HepG2 (cell line): Measurements from ENCODE around the gene SHTN1. TPM values are rescaled to one million over a fixed set of nuclear protein-coding genes. Genes with fewer than 3 reads are reported as not detected.

Experiments
- ATAC-seq: fragments of 200-7000 bp; cut with Tn5 transposase; 3 replicates; pipeline ENCODE4 v1.9.1; 2020; ENCODE audit warnings: mild to moderate bottlenecking, moderate library complexity
- BruUV-seq: library from RNA; stranded (reverse); fragments of 400-500 nt; replicated peaks from 2 replicates; lab custom pipeline; 2021; lab: Mats Ljungman, UMichigan
- CTCF ChIA-PET: fragments of 300-600 bp; formaldehyde crosslinking; extraction: SDS; loops from one replicate; lab custom pipeline; 2021; ENCODE audit warnings: low total read pairs, inconsistent platforms, low intra/inter-chr PET ratio; lab: Yijun Ruan, JAX
- POLR2A ChIA-PET: fragments of 350-600 bp; sonication (Branson Sonifier 250); formaldehyde crosslinking; loops from one replicate; lab custom pipeline; 2020; ENCODE audit warnings: antibody characterized with exemption, inconsistent platforms; lab: Yijun Ruan, JAX
- DNase-seq: peaks from one replicate; pipeline ENCODE4 v3.0.0-alpha.2; 2015; ENCODE audit warnings: low spot score
- FAIRE-seq: peaks from 3 replicates; lab custom pipeline; 2011; peaks lifted over from hg19 to GRCh38; lab: Jason Lieb, UNC
- H2AFZ ChIP-seq: one replicate; pipeline ENCODE4 v1.6.1; 2011; ENCODE audit warnings: low read length, inconsistent platforms
- H3K27ac ChIP-seq: fragments of 300-600 bp; 3 replicates; pipeline ENCODE4 v1.8.0; 2011; ENCODE audit warnings: mixed run types, mild to moderate bottlenecking, mixed read lengths, low read length, inconsistent platforms; ENCODE audit not compliant: insufficient read depth; ENCODE audit errors: extremely low read length
- H3K27me3 ChIP-seq, 2 experiments: fragments of 200-600 bp in 1 of 2; 2 replicates in 1 of 2; 3 replicates in 1 of 2; pipeline versions ENCODE4 v1.6.0 to v1.8.0; 2011; ENCODE audit warnings: low read length in 2 of 2, mild to moderate bottlenecking in 2 of 2, moderate library complexity in 2 of 2, inconsistent platforms in 1 of 2; ENCODE audit not compliant: insufficient read depth in 2 of 2, control insufficient read depth in 1 of 2
- H3K36me3 ChIP-seq, 2 experiments: fragments of 200-600 bp in 1 of 2; replicated peaks in 1 of 2; 2 replicates in 1 of 2; 3 replicates in 1 of 2; pipeline versions ENCODE4 v1.5.1 to v1.8.0; 2011; ENCODE audit warnings: low read length in 2 of 2, inconsistent platforms in 1 of 2; ENCODE audit not compliant: insufficient read depth in 2 of 2, control insufficient read depth in 1 of 2
- H3K4me1 ChIP-seq: 2 replicates; pipeline ENCODE4 v1.5.1; 2012; ENCODE audit warnings: low read length, inconsistent platforms; ENCODE audit not compliant: insufficient read depth
- H3K4me2 ChIP-seq: 2 replicates; pipeline ENCODE4 v1.6.0; 2011; ENCODE audit warnings: low read depth, low read length, inconsistent platforms
- H3K4me3 ChIP-seq, 3 experiments: fragments of 200-600 bp in 1 of 3; sonication (generic), shearing (Covaris generic) in 1 of 3; replicated peaks in 1 of 3; 2 replicates each; pipeline ENCODE4 v1.5.1; 2011 to 2016; ENCODE audit warnings: low read length in 3 of 3, inconsistent platforms in 2 of 3, low read depth in 2 of 3, mild to moderate bottlenecking in 2 of 3, control low read depth in 1 of 3, mixed read lengths in 1 of 3; ENCODE audit not compliant: insufficient read depth in 1 of 3
- H3K79me2 ChIP-seq: one replicate; pipeline ENCODE4 v1.6.1; 2011; ENCODE audit warnings: low read length, inconsistent platforms; ENCODE audit not compliant: insufficient read depth
- H3K9ac ChIP-seq: 2 replicates; pipeline ENCODE4 v1.6.0; 2011; ENCODE audit warnings: mild to moderate bottlenecking, low read depth, low read length, inconsistent platforms; ENCODE audit not compliant: insufficient read depth
- H3K9me3 ChIP-seq: 2 replicates; pipeline ENCODE4 v1.5.1; 2012; ENCODE audit warnings: mild to moderate bottlenecking, low read length
- H4K20me1 ChIP-seq: 2 replicates; pipeline ENCODE4 v1.6.0; 2011; ENCODE audit warnings: inconsistent platforms, mild to moderate bottlenecking, low read length, moderate library complexity; ENCODE audit not compliant: insufficient read depth
- AGO2 ChIP-seq: fragments of 200-400 bp; formaldehyde crosslinking; optimal IDR thresholded peaks from 2 replicates; pipeline ENCODE3; 2017; ENCODE audit warnings: mild to moderate bottlenecking, low read depth, low read length, moderate library complexity
- ETV5 ChIP-seq: IDR thresholded peaks from 2 replicates; pipeline ENCODE4 v1.6.1; 2018; ENCODE audit warnings: missing biosample characterization, missing genetic modification reagents, inconsistent platforms, borderline replicate concordance
- TSC22D2 ChIP-seq: sonication (generic); formaldehyde crosslinking; IDR thresholded peaks from 2 replicates; pipeline ENCODE4 v1.5.1; 2020; ENCODE audit warnings: missing genetic modification reagents, mild to moderate bottlenecking, borderline replicate concordance
- ZNF10 ChIP-seq: sonication (generic); formaldehyde crosslinking; IDR thresholded peaks from 2 replicates; pipeline ENCODE4 v1.4.0; 2020; ENCODE audit warnings: mild to moderate bottlenecking, low read depth, missing genetic modification reagents, borderline replicate concordance
- ZNF17 ChIP-seq: sonication (generic); formaldehyde crosslinking; IDR thresholded peaks from 2 replicates; pipeline ENCODE4 v1.5.0; 2020; ENCODE audit warnings: mild to moderate bottlenecking, missing genetic modification reagents
- ZNF282 ChIP-seq: fragments of 450-650 bp; IDR thresholded peaks from 2 replicates; pipeline ENCODE4 v1.6.1; 2018; ENCODE audit not compliant: partially characterized antibody
- ZNF335 ChIP-seq: sonication (generic); formaldehyde crosslinking; IDR thresholded peaks from 2 replicates; pipeline ENCODE4 v1.4.0; 2020; ENCODE audit warnings: missing genetic modification reagents
- ZNF383 ChIP-seq: sonication (generic); formaldehyde crosslinking; IDR thresholded peaks from 2 replicates; pipeline ENCODE4 v1.4.0; 2020; ENCODE audit warnings: missing genetic modification reagents, mild to moderate bottlenecking, borderline replicate concordance
- ZNF713 ChIP-seq: sonication (generic); formaldehyde crosslinking; IDR thresholded peaks from 2 replicates; pipeline ENCODE4 v1.4.0; 2020; ENCODE audit warnings: mild to moderate bottlenecking, missing genetic modification reagents
- ZNF775 ChIP-seq: sonication (generic); formaldehyde crosslinking; IDR thresholded peaks from 2 replicates; pipeline ENCODE4 v1.4.0; 2020; ENCODE audit warnings: missing genetic modification reagents, mild to moderate bottlenecking, moderate library complexity, borderline replicate concordance
- WGBS: methylation state at CpG from one replicate; pipeline ENCODE4 v1.1.6; 2017; ENCODE audit warnings: low lambda C conversion rate; 5-methylcytosine and 5-hydroxymethylcytosine counted together
- in situ Hi-C: cut with HindIII; loops from 2 replicates; pipeline ENCODE4 v1.10.0; 2017; ENCODE audit warnings: low pct_unique_long_range_greater_than_20kb; ENCODE audit not compliant: extremely low pct_ligation_motif_present
- intact Hi-C: fragments of 100-400 bp; cut with micrococcal nuclease; formaldehyde crosslinking; loops from one replicate; pipeline ENCODE4 v1.10.0; 2022; ENCODE audit not compliant: unreplicated experiment
- polyA plus RNA-seq, 8 experiments: library from polyadenylated mRNA; depleted of rRNA in 3 of 8; stranded (reverse) in 7 of 8; unstranded in 1 of 8; fragments of >200 nt; fragmentation: Illumina TruSeq in 4 of 8; extraction: Trizol in 4 of 8; gene quantifications; 2 replicates each; pipeline versions ENCODE4 v1.2.1 to v1.2.3, GENCODE V29; 2011 to 2016; ENCODE audit warnings: low read depth in 4 of 8, missing spikeins in 1 of 8, mixed read lengths in 1 of 8; ENCODE audit not compliant: insufficient read depth in 1 of 8
- total RNA-seq, 5 experiments: library from RNA; depleted of rRNA; stranded (reverse); fragments of >200 nt; fragmentation: Illumina TruSeq; extraction: Trizol; gene quantifications; 2 replicates each; pipeline ENCODE4 v1.2.3, GENCODE V29; 2016; ENCODE audit warnings: low read depth in 1 of 5
- TF ChIP-seq, protein P1 (sequence below): sonication (generic); formaldehyde crosslinking; IDR thresholded peaks from 2 replicates; pipeline ENCODE4 v1.5.1; 2020; ENCODE audit warnings: missing genetic modification reagents, mild to moderate bottlenecking, borderline replicate concordance

The SHTN1 gene
- total and polyA plus RNA-seq, 2 of the 13 experiments (the other 11 are each of a cell fraction or from before 2014, with no cell fraction given), result 11.3 to 15.6 TPM

DNA sequence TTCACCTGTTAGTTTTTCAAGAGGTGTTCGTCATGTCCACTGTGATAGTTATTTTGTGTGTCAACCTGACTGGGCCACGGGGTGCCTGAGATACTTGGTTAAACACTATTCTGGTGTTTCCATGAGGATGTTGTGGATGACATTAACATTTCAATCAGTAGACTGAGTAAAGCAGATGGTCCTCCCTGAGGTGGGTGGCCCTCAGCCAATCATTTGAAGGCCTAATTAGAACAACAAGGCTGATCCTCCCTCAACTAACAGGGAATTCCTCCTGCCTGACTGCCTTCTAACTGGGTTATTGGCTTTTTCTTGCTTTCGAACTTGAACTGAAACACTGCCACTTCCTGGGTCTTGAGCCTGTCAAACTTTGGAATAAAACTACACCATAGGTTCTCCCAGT, 79.9 kb downstream of the SHTN1 start:
- WGBS, result 100% methylated on average over 3 of the region's 3 CpGs
- ATAC-seq (no peak), FAIRE-seq (no peak), DNase-seq (no peak)
- intact Hi-C loops (no loop called here), in situ Hi-C loops (no loop called here)
- Histone ChIP-seq H3K4me1 (no peaks in the 10 kb centered on the region), H3K4me2 (no peak overlapping the region), H3K79me2 (no peaks in the 10 kb centered on the region), H4K20me1 (no peaks in the 10 kb centered on the region), H3K4me3 (no peak overlapping the region), H3K9ac (no peak overlapping the region), H2AFZ (no peak overlapping the region), H3K36me3 (peaks cover 5 to 19% of the 10 kb centered on the region in 2 experiments), H3K9me3 (no peaks in the 10 kb centered on the region), H3K27ac (no peak overlapping the region), H3K27me3 (no peaks in the 10 kb centered on the region)
- BruUV-seq, result no TSS peak
- TF ChIP-seq ZNF10 (CRISPR knock-in tag) (no peak), TSC22D2 (no peak), ZNF713 (no peak), ZNF17 (CRISPR knock-in tag) (no peak), ZNF335 (CRISPR knock-in tag) (no peak), ETV5 (CRISPR knock-in tag) (no peak), ZNF383 (CRISPR knock-in tag) (no peak), ZNF775 (CRISPR knock-in tag) (no peak), AGO2 (no peak), ZNF282 (no peak)
- TF ChIP-seq, protein P1, sequence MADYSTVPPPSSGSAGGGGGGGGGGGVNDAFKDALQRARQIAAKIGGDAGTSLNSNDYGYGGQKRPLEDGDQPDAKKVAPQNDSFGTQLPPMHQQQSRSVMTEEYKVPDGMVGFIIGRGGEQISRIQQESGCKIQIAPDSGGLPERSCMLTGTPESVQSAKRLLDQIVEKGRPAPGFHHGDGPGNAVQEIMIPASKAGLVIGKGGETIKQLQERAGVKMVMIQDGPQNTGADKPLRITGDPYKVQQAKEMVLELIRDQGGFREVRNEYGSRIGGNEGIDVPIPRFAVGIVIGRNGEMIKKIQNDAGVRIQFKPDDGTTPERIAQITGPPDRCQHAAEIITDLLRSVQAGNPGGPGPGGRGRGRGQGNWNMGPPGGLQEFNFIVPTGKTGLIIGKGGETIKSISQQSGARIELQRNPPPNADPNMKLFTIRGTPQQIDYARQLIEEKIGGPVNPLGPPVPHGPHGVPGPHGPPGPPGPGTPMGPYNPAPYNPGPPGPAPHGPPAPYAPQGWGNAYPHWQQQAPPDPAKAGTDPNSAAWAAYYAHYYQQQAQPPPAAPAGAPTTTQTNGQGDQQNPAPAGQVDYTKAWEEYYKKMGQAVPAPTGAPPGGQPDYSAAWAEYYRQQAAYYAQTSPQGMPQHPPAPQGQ (CRISPR knock-in tag), result no peak
- POLR2A ChIA-PET, result no interaction called here
- CTCF ChIA-PET, result no interaction called here
